HG03039 (cell line): ENCODE measurements around the gene LILRB3.
"Not testable (repeated sequence)": the region's sequence is repeated elsewhere in the genome, so short reads cannot be mapped to it uniquely, and the experiment has no call there.

Experiments used
- ATAC-seq: cut with Tn5 transposase; IDR thresholded peaks from one replicate; pipeline ENCODE4 v1.9.1; 2021; ENCODE audit warnings: mild to moderate bottlenecking, moderate library complexity; ENCODE audit not compliant: unreplicated experiment

The LILRB3 gene

DNA sequence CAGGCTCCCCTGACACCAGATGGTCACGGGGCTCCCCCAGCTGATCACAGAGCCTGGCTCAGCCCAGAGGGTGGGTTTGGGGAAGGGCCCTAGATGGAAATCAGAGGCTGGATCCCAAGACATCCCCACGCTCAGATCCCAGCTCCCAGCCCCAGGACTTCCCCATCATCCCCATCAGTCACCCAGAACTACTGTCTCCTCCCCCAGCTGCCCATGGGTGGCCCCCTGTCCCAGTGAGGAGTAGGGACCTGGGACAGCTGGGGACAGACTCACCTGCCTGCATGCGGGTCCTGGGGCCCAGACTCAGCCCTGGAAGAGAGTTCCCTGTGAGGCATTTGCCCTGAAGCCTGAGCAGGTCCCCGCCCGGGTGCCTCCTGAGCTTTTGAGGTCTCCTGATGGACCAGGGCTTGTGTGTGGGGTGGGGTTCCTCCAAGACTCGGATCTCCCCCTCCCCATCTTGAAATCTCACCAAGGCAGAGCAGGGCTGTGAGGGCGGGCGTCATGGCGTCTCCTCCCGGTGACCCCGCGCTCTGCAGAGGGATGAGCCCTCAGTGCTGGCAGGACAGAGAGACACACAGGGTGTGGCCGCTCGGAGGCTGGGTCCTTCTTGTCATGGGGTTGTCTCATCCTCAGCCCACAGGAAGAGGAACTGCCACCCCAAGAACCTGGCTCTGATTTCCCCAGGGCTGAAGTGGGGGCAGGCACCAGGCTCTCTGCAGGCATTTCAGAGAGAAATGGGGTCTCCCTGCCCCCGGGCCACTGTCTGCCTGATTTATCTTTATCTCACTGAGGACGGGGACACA is at the start of gene LILRB3:
Gene LILRB3, minus strand, starts transcription at position 534 of the 803 bp plus-strand sequence. Its CDS starts 31 bp downstream, at position 503.
- ATAC-seq = not testable (repeated sequence)

GRCh38 chr19:54272181-54272580 is 49.4 kb upstream of the LILRB3 start:
- ATAC-seq = not testable (repeated sequence)

DNA sequence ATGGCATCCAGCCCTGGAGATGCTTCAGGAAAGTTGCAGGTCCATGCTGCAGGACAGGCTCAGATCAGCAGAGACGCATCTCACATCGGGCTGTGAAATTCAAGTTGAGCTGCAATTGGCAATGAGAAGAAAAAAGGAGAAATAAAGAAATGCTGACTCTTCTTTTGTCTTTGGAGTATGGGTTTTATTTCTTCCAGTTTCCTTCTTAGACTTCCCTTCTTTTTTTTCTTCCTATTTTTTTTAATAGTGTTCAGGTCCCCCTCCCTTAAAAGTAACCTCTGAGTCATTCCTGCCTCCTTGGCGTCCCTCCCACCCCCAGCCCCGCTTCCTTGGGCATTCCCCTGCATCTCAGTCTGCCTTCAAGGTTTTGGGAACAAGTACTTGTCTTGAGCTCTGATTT is 48.8 kb upstream of the LILRB3 start:
- not testable (repeated sequence) for ATAC-seq

GRCh38 chr19:54271106-54271505 is 48.3 kb upstream of the LILRB3 start:
- ATAC-seq = no peak

DNA sequence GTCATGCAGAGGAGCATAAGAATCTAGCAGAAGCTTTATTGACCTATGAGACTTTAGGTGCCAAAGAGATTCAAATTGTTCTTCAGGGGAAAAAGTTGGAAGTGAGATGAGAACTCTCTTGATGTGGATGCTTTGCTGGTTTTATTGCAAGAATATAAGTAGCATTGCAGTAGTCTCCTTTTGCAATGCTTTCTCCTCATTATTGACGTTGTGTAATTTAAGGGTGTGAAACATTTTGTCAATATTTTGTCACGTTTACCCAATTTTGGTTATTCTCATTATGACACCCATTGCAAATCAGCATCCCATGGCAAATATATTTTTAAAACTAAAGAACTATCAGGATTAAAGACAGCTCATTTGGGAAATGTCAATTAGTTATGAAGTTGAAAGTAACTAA is 46.1 kb upstream of the LILRB3 start:
- ATAC-seq = no peak

DNA sequence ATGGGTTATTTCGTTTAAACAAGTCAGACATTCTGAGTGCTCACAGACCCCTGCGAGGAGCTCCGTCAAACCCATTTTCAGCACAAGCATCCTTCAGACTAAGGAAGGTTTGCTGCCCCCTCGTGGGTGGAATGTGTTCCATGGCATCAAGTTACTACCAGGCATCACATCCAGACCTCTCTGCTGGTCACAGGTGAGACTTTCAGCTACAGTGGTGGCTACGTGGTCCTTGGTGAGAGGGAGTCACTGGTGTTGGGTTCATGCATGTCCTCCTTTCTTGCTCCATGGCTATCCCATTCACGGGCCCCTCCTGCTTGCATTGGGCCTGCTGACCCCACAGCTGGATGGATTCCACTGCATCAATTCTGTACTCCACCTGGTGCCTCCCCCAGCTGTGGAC is 43.3 kb upstream of the LILRB3 start:
- no peak for ATAC-seq

GRCh38 chr19:54262470-54262869 is 39.7 kb upstream of the LILRB3 start:
- no peak for ATAC-seq

- ATAC-seq = no peak
Measured at GRCh38 chr19:54262066-54262465, 39.3 kb upstream of the LILRB3 start.

GRCh38 chr19:54257116-54257480 is 34.3 kb upstream of the LILRB3 start, which contains the start of gene LILRB5:
Gene LILRB5, minus strand, starts transcription at chr19:54257273. Its CDS starts 80 bp downstream, at chr19:54257193.
- no peak for ATAC-seq

DNA sequence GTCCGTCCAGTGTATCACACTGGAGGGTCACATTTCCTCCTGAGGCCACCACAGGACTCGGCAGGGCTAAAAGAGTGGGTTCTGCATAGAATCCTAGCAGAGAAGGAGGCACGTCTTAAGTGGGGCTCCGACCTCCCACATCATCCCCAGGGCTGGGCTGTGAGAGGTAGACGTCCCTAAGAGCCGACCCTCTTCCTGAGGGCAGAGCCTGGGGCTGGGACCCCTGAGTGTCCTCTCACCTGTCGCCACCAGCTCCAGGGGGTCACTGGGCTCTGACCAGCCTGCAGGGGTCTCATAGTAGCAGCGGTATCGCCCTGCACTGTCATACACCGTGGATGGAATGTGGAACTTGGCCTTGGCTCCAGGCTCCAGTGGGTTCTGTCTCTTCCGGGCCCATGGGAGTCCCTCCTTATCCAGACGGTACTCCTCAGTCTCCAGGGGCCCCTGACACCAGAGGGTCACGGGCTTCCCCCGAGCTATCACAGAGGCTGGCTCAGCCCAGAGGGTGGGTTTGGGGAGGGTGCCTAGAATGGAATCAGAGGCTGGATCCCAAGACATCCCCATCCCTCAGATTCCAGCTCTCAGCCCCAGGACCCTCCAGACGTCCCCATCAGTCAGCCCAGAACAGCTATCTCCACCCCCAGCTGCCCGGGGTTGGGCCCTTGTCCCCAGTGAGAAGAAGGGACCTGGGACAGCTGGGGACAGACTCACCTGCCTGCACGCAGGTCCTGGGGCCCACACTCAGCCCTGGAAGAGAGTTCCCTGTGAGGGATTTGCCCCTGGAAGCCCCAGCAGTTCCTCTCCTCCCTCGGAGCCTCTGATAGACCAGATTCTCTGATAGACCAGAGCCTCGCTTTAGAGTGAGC is 33.7 kb upstream of the LILRB3 start:
- no peak for ATAC-seq

GRCh38 chr19:54255105-54255775 is 32.4 kb upstream of the LILRB3 start:
- ATAC-seq = no peak

GRCh38 chr19:54254195-54254906 is 31.5 kb upstream of the LILRB3 start:
- no peak for ATAC-seq

DNA sequence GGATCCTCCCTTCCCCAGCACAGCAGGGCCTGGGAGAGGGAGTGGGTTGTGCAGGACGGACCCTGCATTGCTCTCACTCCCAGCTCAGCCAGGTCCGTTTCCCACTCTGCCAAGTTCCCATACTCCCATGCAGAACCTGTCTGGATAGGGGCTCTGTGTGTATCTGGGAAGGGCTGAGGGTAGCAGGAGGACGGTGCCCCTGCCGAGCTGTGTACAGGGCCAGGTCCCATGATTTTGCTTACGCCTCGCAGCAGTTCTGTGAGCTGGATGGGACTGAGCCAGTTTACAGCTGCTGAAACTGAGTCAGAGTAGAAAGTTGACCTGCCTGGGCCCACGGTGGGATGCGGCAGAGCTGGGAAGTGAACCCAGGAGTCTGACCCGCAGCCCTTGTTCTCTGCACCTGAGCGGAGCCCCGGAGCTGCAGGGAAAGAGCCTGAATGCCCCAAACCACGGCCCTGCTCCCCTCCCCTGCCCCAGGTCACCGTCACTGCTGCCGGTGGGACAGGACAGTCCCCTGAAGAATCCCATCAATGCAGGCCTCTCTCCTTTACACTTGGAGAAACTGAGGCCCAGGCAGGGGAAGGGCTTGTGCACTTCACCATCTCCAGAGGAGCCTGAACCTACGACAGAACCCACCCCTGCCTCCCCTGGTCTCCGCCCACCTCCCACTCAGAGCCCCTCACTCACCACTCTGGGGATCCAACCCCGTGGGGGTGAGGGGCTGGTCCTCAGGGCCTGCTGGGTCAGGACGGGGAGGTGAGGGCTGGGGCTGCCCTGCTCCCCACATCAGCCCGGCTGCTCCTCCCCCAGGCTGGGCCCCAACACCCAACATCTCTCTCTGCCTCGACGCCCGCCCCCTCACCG is 30.8 kb upstream of the LILRB3 start:
- no peak for ATAC-seq

- ATAC-seq = no peak
Measured at GRCh38 chr19:54252845-54253244, 30.0 kb upstream of the LILRB3 start.

- no peak for ATAC-seq
Measured at GRCh38 chr19:54252243-54252642, 29.4 kb upstream of the LILRB3 start.

- ATAC-seq = no peak
Measured at GRCh38 chr19:54248016-54248601, 25.3 kb upstream of the LILRB3 start.

DNA sequence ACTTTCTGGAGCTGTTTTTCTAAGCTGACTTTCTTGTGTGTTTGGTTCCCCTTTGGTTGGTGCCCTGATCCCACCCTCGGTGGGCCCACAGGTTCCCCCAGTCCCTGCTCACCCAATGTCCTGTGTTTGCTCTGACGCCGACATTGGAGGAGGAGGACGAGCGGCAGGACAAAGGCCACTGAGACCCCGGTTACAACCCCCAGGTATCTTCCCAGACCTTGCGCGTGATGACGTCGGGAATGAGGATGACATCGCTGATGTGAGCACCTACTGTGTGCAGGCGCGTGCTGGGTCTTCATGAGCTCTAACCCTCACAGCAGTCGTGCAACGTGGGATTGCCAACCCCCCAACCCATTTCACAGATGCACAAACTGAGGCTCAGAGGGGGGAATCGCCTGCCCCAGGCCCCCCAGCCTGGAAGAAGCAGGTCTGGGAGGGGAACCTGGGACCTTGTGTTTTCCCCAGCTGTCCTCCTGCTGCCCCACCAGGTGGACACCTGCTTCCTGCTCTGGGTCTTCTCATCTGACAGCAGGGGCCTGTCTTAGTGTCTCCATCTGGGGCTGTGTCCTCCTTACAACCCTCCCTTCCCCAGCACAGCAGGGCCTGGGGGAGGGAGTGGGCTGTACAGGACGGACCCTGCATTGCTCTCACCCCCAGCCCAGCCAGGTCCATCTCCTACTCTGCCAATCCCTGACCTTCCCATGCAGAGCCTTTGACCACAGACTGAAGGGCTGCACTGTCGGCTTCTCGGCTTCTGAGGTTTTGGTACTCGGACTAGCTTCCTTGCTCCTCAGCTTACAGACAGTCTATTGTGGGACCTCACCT is 24.5 kb upstream of the LILRB3 start:
- ATAC-seq = no peak

DNA sequence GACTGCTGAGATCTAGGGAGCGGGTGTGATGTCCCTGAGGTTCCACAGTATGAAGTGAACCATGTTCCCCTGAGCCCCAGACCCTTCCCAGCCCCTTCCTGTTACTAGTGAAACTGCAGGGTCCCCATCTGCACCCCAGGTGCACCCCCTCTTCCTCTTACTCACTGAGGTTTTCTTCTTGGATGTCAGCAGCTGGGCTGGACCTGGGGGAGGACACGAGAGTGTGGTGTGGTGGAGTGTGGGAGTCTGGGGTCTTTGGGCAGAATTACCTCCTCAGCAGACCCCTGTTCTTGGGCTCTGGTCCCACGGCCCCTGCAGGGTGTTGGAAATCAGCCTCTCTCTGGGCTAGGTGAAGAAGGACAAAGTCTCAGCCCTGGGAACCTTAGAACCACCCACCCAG is 23.1 kb upstream of the LILRB3 start:
- ATAC-seq = no peak
